ENCODE results near the gene DIPK1A.

- TF ChIP-seq CTCF (IDR thresholded peaks at IDR 0.05; ENCODE audit: borderline replicate concordance, extremely low read depth, low read length, poor library complexity, severe bottlenecking) (no peak), EZH2 (IDR thresholded peaks at IDR 0.05; ENCODE audit: borderline replicate concordance, low read depth, low read length, severe bottlenecking) (no peak)
Observed at GRCh38 chr1:92803140-92803887, 157.9 kb downstream of the DIPK1A start.

All from DND-41 (cell line).